ENCODE measurements around the gene RAB30.

- TF ChIP-seq CTCF (IDR thresholded peaks at IDR 0.05 in 4 of 5, conservative IDR thresholded peaks at IDR 0.05 in 1 of 5) (no peak), POLR2A (IDR thresholded peaks at IDR 0.05) (no peak)
Observed at GRCh38 chr11:83119216-83119615, 47.5 kb upstream of the RAB30 start.

All from gastrocnemius medialis (tissue), 4 donors.